Neural crest cell (in vitro differentiated cells): Measurements from ENCODE around the gene TF. TPM values are rescaled to one million over a fixed set of nuclear protein-coding genes. Genes with fewer than 3 reads are reported as not detected.

Source experiments
- DNase-seq: peaks from one replicate; pipeline ENCODE4 v3.0.0; 2021; ENCODE audit warnings: low read depth, mixed read lengths, low spot score
- H3K27ac Mint-ChIP-seq: one replicate; pipeline ENCODE4 v1.8.0; 2021; ENCODE audit warnings: mild to moderate bottlenecking, mixed read lengths; ENCODE audit not compliant: unreplicated experiment
- H3K27me3 Mint-ChIP-seq: 2 replicates; pipeline ENCODE4 v1.8.0; 2021; ENCODE audit warnings: low read depth, mild to moderate bottlenecking, mixed read lengths
- H3K36me3 Mint-ChIP-seq: 2 replicates; pipeline ENCODE4 v1.8.0; 2021; ENCODE audit warnings: low read depth, mild to moderate bottlenecking, mixed read lengths
- H3K4me1 Mint-ChIP-seq: 2 replicates; pipeline ENCODE4 v1.8.0; 2021; ENCODE audit warnings: mixed read lengths
- H3K4me3 Mint-ChIP-seq: one replicate; pipeline ENCODE4 v1.8.0; 2021; ENCODE audit warnings: mild to moderate bottlenecking, mixed read lengths
- H3K9me3 Mint-ChIP-seq: 2 replicates; pipeline ENCODE4 v1.8.0; 2021; ENCODE audit warnings: mixed read lengths
- total RNA-seq: library from RNA; stranded (reverse); gene quantifications from 2 replicates; pipeline ENCODE4 v1.2.1, GENCODE V29; 2021
- TF ChIP-seq, protein P1 (sequence below): fragments of 200-600 bp; sonication (generic); conservative IDR thresholded peaks from 2 replicates; pipeline ENCODE4 v1.5.0; 2021; ENCODE audit warnings: antibody characterized with exemption, mild to moderate bottlenecking

Gene TF
- total RNA-seq, 1 donor from 2014 or later = 1.6 TPM

DNA sequence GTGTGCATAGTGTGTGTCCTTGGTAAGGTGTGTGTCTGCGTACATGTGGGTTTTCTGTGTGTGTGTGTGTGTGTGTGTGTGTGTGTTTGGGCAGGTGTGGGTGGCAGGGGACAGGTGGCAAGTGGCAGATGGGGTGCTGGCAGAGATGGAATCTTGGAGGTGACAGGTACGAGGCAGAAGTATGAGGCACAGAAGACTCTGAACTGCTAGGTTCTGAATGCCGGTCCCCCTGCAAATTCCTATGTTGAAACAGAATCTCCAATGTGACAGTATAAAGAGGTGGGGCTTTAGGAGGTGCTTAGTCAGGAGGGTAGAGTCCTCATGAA, 89.2 kb downstream of the TF start:
- TF ChIP-seq, protein P1, sequence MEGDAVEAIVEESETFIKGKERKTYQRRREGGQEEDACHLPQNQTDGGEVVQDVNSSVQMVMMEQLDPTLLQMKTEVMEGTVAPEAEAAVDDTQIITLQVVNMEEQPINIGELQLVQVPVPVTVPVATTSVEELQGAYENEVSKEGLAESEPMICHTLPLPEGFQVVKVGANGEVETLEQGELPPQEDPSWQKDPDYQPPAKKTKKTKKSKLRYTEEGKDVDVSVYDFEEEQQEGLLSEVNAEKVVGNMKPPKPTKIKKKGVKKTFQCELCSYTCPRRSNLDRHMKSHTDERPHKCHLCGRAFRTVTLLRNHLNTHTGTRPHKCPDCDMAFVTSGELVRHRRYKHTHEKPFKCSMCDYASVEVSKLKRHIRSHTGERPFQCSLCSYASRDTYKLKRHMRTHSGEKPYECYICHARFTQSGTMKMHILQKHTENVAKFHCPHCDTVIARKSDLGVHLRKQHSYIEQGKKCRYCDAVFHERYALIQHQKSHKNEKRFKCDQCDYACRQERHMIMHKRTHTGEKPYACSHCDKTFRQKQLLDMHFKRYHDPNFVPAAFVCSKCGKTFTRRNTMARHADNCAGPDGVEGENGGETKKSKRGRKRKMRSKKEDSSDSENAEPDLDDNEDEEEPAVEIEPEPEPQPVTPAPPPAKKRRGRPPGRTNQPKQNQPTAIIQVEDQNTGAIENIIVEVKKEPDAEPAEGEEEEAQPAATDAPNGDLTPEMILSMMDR = no peak
- Mint-ChIP-seq H3K36me3 (no peaks in the 10 kb centered on the region), H3K4me3 (no peak overlapping the region), H3K27me3 (no peaks in the 10 kb centered on the region), H3K9me3 (no peaks in the 10 kb centered on the region), H3K27ac (no peak overlapping the region), H3K4me1 (no peaks in the 10 kb centered on the region)
- DNase-seq = no peak

DNA sequence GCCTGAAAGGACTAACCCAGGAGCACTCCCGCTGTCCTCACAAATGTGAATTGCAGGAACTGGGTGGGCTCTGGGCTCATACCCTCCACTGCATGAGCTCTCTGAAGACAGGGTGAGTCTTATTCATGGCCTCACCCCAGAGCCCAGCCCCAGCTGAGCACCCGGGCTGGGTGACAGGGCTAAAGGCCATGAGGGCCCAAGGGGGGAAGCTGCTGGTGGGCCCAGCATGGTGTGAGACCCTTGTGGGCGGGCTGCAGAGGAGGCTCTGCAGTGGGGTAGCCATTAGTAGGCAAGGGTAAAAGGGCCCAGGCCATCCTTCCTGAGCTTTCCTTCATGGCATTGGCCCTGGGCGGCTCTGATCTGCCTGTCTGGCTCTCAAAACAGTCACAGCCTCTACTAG, 89.8 kb downstream of the TF start:
- H3K36me3 Mint-ChIP-seq = no peaks in the 10 kb centered on the region
- no peak overlapping the region for H3K27ac Mint-ChIP-seq
- no peaks in the 10 kb centered on the region for H3K27me3 Mint-ChIP-seq
- H3K4me1 Mint-ChIP-seq = no peaks in the 10 kb centered on the region
- no peak for DNase-seq
- TF ChIP-seq, protein P1 = no peak
- H3K9me3 Mint-ChIP-seq = no peaks in the 10 kb centered on the region
- no peak overlapping the region for H3K4me3 Mint-ChIP-seq

GRCh38 chr3:133836497-133837158, 90.4 kb downstream of the TF start:
- no peak for DNase-seq
- no peaks in the 10 kb centered on the region for H3K27me3 Mint-ChIP-seq

GRCh38 chr3:133837487-133838295, 91.5 kb downstream of the TF start:
- Mint-ChIP-seq H3K36me3 (no peaks in the 10 kb centered on the region), H3K4me3 (no peak overlapping the region), H3K9me3 (no peaks in the 10 kb centered on the region), H3K27me3 (no peaks in the 10 kb centered on the region), H3K27ac (no peak overlapping the region), H3K4me1 (no peaks in the 10 kb centered on the region)
- TF ChIP-seq, protein P1 = no peak
- no peak for DNase-seq

More at GRCh38 chr3:133836497-133837158, 90.4 kb downstream of the TF start:
- Mint-ChIP-seq H3K4me3 (no peak overlapping the region), H3K4me1 (no peaks in the 10 kb centered on the region), H3K9me3 (no peaks in the 10 kb centered on the region), H3K27ac (peak overlapping the region; percentile 10), H3K36me3 (no peaks in the 10 kb centered on the region)
- TF ChIP-seq, protein P1 = no peak

- Mint-ChIP-seq H3K27me3 (no peaks in the 10 kb centered on the region), H3K4me3 (no peak overlapping the region), H3K27ac (no peak overlapping the region), H3K9me3 (no peaks in the 10 kb centered on the region), H3K36me3 (no peaks in the 10 kb centered on the region), H3K4me1 (no peaks in the 10 kb centered on the region)
- DNase-seq = no peak
- TF ChIP-seq, protein P1 = no peak
Observed at GRCh38 chr3:133838296-133838789, 92.2 kb downstream of the TF start.
